Skeletal muscle cell (primary cell): ENCODE measurements around the gene ZSWIM8.
"Not testable (repeated sequence)": the region's sequence is repeated elsewhere in the genome, so short reads cannot be mapped to it uniquely, and the experiment has no call there.

Experiments used
- DNase-seq: peaks from one replicate; pipeline ENCODE4 v3.0.0-alpha.2; 2010; ENCODE audit warnings: low read depth
- H3K4me3 ChIP-seq: 2 replicates; pipeline ENCODE4 v1.5.1; 2011; ENCODE audit warnings: low read depth, mild to moderate bottlenecking, control low read depth, low read length, moderate library complexity

The ZSWIM8 gene

DNA sequence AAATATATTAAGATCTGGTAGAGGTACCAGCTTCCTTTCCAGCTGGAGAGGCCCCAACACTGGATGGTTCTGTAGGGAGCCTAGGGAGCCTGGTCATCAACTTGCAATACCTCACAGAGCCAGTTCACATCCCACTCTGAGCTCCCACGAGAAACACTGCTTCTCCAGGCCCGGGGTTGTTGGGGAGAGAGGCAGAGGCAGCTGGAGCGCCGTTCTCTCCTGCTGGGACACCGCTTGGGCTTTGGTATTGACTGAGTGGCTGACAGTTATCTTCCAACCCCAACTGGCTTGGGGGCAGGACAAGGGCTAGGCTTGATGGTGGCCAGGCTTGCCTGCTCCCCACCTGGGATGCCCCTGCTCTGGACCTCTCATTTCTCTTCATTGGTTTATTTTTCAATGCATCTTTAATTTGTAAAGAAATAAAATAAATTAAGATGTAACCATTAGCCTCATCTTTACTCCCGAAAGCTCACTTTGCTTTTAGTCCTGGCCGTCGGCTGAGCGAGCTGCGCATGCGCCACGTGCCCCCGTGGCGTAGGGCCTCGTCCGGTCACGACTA lies 13.6 kb upstream of the ZSWIM8 start:
- DNase-seq: peak; percentile 42
- H3K4me3 ChIP-seq: peak overlapping the region; percentile 84

DNA sequence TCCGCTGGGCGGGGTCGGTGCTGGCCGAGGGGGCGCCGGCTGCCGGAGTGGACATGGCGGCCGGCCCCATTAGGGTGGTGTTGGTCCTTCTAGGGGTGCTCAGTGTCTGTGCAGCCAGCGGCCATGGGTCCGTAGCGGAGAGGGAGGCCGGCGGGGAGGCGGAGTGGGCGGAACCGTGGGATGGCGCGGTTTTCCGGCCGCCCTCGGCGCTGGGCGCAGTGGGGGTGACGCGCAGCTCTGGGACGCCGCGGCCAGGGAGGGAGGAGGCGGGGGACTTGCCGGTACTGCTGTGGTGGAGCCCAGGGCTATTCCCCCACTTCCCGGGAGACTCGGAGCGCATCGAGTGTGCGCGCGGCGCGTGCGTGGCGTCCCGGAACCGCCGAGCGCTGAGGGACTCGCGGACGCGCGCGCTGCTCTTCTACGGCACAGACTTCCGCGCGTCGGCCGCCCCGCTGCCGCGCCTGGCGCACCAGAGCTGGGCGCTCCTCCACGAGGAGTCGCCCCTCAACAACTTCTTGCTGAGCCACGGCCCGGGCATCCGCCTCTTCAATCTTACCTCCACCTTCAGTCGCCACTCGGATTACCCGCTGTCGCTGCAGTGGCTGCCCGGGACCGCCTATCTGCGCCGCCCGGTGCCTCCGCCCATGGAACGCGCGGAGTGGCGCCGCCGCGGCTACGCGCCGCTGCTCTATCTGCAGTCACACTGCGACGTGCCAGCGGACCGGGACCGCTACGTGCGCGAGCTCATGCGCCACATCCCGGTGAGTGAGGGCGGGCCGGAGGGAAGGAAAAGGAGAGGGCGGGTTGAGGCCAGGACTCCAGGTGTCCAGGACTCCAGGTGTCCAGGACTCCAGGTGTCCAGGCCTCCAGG lies 12.9 kb upstream of the ZSWIM8 start:
- DNase-seq: peak; percentile 51
- H3K4me3 ChIP-seq: peak overlapping the region; percentile 84

DNA sequence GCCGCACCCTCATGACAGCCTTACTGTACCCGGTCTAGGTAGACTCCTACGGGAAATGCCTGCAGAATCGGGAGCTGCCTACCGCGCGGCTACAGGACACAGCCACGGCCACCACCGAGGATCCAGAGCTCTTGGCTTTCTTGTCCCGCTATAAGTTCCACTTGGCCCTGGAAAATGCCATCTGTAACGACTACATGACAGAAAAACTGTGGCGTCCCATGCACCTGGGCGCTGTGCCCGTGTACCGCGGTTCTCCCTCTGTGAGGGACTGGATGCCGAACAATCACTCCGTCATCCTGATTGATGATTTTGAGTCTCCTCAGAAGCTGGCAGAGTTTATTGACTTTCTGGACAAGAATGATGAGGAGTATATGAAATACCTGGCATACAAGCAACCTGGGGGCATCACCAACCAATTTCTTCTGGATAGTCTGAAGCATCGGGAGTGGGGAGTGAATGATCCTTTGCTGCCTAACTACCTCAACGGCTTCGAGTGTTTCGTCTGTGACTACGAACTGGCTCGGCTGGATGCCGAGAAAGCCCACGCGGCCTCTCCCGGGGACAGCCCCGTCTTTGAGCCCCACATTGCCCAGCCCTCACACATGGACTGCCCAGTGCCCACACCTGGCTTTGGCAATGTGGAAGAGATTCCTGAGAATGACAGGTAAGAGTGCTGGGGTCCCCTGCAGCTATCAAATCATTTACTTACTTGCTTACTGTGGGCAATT lies 12.1 kb upstream of the ZSWIM8 start:
- no peak for DNase-seq
- H3K4me3 ChIP-seq: peak overlapping the region; percentile 84

DNA sequence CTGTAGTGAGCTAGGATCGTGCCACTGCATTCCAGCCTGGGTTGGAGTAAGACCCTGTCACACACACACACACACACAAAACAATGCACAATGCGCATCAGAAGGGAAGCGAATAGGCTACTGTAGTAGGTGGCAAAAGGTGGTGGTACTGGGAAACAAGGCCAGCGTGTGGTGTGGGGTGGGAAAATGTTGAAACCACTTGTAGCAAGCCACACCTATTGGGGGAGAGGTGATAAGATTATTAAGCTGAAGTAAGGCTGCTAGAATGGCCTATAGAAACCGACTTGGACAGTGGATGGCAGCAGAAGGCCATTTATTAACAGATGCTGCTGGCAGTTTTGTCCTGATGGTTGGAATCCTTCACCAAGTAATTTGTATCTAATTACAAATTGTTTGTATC lies 10.8 kb upstream of the ZSWIM8 start:
- no peak for DNase-seq
- H3K4me3 ChIP-seq: peak overlapping the region; percentile 84

DNA sequence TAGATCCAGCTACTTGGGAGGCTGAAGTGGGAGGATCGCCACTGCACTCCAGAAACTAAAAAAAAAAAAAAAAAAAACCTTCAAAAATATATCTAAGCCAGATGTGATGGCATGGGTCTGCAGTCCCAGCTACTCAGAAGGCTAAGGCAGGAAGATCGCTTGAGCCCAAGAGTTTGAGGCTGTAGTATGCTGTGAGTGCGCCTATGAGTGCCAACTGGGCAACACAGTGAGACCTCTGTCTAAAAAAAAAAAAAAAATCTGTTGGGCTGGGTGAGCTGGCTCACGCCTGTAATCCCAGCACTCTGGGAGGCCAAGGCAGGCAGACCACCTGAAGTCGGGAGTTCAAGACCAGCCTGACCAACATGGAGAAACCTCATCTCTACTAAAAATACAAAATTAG lies 6.4 kb upstream of the ZSWIM8 start:
- DNase-seq: no peak
- H3K4me3 ChIP-seq: no peak overlapping the region

DNA sequence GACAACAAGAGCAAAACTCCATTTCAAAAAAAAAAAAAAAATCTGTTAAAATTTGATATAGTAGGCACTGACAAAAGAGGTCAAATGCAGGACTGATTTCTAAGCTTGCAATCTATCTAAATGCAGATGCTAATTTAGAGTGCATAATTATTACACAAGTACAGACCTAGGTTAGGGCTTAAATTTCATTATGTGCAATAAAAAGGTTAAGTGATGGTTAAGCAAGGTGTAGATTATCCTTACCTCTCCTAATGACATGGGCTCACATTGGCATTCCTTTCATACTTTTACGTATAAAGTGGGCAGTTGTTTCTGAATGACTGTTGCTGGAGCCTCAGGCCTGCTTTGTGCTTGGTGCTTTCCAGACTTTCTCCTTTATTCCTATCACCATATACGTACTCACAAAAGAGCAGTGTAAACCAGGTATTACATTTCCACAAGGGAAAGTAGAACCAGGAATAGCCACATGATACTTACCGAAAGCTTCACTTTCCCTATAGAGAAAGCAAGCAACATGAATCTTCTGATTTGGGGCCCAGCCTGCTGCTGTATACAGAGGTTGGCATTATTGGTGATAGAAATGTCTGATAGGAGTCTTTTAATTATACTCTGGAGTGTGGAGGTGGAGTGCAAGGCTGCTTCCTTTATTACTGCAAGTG lies 5.7 kb upstream of the ZSWIM8 start:
- H3K4me3 ChIP-seq: no peak overlapping the region
- DNase-seq: no peak

DNA sequence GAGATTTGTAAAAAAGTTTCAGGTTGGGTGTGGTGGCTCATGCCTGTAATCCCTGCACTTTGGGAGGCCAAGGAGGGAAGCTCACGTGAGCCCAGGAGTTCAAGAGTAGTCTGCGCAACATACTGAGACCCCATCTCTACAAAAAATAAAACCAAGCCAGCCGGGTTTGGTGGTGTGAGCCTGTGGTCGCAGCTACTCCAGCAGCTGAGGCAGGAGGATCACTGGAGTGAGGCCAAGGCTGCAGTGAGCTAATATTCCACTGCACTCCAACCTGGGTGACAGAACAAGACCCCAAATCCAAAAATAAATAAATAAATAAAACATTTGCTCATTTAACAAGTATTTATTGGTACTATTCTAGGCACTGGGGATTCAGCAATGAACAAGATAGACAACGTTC lies 5.1 kb upstream of the ZSWIM8 start:
- peak overlapping the region; percentile 91 for H3K4me3 ChIP-seq

DNA sequence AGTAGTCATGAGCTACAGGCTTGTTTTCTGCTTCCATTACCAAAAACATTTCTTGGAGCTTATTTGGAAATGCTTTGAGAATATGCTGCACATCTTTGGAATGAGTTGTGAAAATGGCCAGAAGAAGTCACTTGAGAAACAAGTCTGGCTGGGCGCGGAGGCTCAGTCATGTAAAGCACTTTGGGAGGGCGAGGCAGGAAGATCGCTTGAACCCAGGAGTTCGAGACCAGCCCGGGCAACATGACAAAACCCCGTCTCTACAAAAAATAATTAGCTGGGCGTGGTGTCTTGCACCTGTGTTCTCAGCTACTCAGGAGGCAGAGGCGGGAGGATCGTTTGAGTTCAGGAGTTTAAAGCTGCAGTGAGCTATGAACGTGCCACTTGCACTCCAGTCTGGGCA lies 4.4 kb upstream of the ZSWIM8 start:
- no peak for DNase-seq
- peak overlapping the region; percentile 91 for H3K4me3 ChIP-seq

More for the DNA sequence above, 5.1 kb upstream of the ZSWIM8 start:
- no peak for DNase-seq

DNA sequence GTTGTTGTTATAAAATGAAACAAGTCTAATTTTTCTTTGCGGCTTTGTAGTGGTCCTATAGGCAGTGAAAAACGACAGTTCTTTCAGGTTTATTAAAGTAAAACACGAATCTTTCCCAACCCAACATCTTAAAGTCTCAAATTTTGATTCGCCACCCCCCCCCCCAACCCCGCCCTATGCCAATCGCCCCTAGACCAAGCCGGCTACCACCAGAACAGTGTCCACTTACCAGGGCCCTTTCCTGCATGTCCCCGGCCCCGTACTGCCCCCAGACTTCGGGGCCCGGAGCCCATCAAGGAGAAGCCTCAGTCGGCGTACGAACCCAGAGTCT lies 3.9 kb upstream of the ZSWIM8 start:
- no peak for DNase-seq
- H3K4me3 ChIP-seq: peak overlapping the region; percentile 91

DNA sequence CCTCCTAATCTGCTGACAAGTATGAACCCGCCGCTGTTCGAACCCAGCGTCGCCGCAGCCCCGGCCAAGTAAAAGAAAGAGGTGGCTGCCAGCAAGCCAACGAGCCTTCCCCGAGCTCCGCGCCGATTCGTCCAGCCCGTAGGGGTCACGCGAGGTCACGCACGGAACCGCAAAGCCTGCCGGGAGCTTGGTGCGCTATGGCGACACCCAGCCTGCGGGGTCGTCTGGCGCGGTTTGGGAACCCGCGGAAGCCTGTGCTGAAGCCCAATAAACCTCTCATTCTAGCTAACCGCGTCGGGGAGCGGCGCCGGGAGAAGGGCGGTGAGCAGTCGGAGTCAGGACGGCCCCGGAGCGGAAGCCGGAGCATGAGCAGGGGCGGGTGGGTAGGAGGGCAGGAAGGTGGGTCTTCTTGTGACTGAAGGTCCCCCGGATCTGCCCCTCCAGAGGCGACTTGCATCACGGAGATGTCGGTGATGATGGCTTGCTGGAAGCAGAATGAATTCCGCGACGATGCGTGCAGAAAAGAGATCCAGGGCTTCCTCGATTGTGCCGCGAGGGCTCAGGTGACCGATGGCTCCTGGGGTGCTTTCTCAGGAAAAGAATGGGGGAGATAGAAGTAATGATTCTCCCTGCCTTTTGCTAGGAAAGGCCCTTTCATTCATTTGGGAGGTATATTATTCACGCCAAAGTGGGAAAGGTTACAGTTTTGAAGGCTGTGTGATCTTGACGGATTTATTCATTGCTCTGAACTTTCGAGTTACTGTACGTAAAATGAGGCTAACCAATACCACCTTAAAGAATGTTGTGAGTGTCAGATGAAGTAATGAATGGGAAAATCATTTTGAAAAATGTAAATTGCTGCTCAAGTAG lies 3.3 kb upstream of the ZSWIM8 start, which contains the start of gene CHCHD1:
Gene CHCHD1, plus strand, starts transcription at position 170 of the 870 bp plus-strand sequence. Its CDS starts 28 bp downstream, at position 198.
- H3K4me3 ChIP-seq: peak within 1 kb of the TSS; percentile 91
- DNase-seq: peak; percentile 73

DNA sequence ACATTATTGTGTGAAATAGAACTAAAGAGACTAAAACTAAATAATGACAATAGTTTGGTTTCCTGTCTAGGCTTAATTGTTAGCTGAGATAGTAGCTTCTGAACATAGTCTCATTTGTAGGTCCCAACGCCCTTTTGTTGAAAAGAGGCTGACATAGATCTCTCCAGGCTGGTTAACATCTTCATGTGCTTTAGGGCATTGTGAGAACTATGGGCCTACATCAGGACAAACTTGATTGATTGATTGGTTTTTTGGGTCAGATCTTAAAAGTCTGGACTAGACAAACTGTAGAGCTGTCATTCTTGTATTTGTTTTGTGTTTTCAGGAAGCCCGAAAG lies 2.7 kb upstream of the ZSWIM8 start:
- H3K4me3 ChIP-seq: peak overlapping the region; percentile 91
- no peak for DNase-seq

DNA sequence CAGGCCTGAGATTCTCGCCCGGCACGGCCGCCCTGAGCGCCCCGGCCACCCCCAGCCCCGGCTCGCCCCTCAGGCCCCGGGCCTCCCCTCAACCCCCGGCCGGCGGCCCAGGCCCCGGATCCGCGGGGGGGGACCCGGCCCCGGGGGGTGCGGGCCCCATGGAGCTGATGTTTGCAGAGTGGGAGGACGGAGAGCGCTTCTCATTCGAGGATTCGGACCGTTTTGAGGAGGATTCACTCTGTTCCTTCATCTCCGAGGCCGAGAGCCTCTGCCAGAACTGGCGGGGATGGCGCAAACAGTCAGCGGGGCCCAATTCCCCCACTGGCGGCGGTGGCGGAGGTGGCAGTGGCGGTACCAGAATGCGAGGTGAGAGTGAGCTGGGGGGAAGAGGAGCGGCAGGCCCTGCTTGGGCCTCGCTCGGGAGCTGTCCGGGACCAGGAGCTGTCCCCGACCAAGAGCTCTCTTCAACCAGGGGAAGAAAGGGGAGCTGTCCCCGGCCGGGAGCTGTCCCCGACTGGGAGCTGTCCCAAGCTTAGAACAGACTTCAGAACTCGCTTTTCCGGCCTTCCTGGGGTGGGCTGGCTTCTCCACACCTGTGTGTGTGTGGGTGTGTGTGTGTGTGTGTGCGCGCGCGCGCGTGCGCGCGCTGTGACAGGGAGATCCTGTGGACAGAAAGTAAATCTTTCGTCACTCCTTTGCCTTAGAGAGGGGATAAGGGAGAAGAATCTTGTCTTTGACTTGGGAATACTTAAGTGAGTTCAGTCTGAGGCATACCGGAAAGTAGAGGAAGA lies 510 bp downstream of the ZSWIM8 start:
- DNase-seq: no peak

DNA sequence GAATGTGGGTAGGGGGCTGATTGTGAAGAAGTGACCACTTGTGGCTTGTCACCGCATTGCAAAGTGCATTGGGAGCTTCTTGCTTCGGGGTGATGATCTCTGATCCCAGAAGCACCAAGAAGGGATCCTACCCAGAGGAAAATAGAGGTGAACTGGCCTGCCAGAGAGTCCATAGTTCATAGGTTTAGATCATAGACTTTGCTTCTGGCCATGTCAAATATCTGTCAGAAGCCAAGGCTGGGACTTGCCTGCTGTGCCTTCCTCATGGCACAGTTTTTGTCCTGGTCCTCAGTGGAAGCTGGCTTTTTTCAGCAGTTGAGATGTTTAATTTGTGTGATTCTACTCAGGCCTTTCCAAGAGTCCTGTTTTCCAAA lies 1.1 kb downstream of the ZSWIM8 start:
- DNase-seq: no peak
- H3K4me3 ChIP-seq: peak overlapping the region; percentile 93

More for the DNA sequence above, 510 bp downstream of the ZSWIM8 start:
- peak overlapping the region; percentile 93 for H3K4me3 ChIP-seq

DNA sequence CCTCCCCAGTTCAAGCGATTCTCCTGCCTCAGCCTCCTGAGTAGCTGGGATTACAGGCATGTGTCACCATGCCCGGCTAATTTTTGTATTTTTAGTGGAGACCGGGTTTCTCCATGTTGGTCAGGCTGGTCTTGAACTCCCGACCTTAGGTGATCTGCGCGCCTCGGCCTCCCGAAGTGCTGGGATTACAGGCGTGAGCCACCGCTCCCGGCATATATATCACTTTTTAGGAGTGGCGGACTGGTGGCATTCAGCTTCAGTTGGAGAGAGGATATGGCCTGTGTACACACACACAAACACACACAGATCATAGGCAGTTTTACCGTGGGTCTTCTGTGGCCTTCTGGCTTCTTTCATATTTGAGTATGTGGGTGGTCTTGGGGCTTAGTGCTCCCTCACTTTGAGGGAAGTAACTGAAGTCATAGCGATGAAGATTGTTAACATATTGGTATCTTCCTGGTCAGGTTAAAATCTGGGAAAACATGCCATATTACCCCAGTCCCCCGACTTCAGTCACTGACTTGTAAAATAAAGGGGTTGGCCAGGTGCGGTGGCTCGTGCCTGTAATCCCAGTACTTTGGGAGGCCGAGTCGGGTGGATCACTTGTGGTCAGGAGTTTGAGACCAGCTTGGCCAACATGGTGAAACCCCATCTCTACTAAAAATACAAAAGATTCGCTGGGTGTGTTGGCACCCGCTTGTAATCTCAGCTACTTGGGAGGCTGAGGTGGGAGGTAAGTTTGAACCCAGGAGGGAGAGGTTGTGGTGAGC lies 1.8 kb downstream of the ZSWIM8 start:
- not testable (repeated sequence) for DNase-seq, H3K4me3 ChIP-seq

DNA sequence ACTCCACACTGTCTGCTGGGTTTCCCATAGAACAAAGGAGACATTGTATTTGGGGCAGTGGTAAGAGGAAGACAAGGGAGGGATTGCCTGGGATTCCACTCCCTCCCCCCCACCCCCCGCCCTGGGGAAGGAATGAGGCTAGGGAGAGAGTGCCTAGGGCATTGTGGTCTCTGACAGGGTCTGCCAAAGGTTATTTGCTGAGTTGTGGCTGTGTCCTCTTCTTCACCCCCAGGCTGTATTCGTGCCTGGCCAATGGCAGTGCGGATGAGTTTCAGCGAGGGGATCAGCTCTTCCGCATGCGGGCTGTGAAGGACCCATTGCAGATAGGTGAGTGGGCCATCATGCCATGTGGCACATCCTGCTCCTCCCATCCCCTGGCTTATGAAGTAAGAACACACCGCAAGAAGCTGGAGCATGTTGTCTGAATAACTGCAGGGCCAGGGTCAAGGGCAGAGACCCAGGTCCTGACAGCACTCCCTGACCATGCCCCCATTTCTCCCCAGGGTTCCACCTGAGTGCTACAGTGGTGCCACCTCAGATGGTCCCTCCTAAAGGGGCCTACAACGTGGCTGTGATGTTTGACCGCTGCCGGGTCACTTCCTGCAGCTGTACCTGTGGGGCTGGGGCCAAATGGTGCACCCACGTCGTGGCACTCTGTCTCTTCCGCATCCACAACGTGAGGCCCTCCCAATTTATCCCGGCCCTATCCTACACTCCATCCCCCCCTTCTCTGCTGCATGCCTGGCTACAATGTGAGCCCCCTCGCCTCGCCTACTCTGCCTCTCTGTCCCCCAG lies 3.7 kb downstream of the ZSWIM8 start:
- DNase-seq: no peak
- no peak overlapping the region for H3K4me3 ChIP-seq

DNA sequence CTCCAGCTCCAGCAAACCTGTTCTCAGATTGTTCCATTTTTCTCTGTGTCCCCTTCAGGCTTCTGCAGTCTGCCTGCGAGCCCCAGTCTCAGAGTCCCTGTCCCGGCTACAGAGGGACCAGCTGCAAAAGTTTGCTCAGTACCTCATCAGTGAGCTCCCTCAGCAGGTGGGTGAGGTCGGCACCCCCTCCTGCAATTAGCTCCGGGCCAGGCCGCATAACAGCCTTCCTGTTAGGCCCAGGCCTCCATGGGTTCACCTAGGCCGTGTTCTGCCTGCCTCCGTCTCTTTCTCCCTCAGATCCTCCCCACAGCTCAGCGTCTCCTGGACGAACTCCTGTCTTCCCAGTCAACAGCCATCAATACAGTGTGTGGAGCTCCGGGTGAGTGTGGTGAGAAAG lies 4.3 kb downstream of the ZSWIM8 start:
- DNase-seq: no peak
- no peak overlapping the region for H3K4me3 ChIP-seq
